Glomerular endothelial cell (primary cell): ENCODE results near the gene TMEM151A. TPM values are rescaled to one million over a fixed set of nuclear protein-coding genes. Genes with fewer than 3 reads are reported as not detected.
"Not testable (repeated sequence)": the region's sequence is repeated elsewhere in the genome, so short reads cannot be mapped to it uniquely, and the experiment has no call there.

Source experiments
- DNase-seq: peaks from one replicate; pipeline ENCODE4 v3.0.0-alpha.2; 2011; ENCODE audit warnings: low read depth, low spot score; ENCODE audit errors: extremely low read depth
- total RNA-seq: library from RNA; depleted of rRNA; stranded (reverse); fragments of >200 nt; gene quantifications from 2 replicates; pipeline ENCODE4 v1.2.3, GENCODE V29; 2015

Gene TMEM151A
- total RNA-seq, 1 donor from 2014 or later = 0.58 TPM

DNA sequence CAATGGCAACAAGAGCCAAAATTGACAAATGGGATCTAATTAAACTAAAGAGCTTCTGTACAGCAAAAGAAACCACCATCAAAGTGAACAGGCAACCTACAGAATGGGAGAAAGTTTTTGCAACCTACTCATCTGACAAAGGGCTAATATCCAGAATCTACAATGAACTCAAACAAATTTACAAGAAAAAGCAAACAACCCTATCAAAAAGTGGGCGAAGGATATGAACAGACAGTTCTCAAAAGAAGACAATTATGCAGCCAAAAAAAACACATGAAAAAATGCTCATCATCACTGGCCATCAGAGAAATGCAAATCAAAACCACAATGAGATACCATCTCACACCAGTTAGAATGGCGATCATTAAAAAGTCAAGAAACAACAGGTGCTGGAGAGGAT is 28.6 kb downstream of the TMEM151A start:
- DNase-seq = not testable (repeated sequence)

DNA sequence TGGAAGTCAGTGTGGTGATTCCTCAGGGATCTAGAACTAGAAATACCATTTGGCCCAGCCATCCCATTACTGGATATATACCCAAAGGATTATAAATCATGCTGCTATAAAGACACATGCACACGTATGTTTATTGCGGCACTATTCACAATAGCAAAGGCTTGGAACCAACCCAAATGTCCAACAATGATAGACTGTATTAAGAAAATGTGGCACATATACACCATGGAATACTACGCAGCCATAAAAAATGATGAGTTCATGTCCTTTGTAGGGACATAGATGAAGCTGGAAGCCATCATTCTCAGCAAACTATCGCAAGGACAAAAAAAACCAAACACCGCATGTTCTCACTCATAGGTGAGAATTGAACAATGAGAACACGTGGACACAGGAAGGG is 29.1 kb downstream of the TMEM151A start:
- DNase-seq = not testable (repeated sequence)

DNA sequence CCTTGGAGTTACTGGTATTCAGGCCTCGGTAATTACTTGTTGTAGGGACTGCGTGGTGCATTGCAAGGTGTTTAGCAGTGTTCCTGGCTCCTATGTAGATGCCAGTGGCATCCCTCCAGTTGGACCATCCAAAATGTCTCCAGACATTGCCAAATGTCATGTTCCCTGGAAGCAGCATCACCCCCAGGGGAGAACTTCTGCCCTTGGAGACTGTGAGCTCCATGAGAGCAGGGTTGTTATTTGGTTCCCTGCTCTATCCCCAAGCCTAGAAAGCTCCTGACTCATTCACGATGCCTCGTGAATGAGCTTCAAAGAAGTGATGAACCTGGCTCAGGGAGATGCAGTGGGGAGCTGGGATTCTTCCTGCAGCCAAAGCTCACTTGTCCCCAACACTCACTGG is 29.9 kb downstream of the TMEM151A start:
- DNase-seq = no peak

DNA sequence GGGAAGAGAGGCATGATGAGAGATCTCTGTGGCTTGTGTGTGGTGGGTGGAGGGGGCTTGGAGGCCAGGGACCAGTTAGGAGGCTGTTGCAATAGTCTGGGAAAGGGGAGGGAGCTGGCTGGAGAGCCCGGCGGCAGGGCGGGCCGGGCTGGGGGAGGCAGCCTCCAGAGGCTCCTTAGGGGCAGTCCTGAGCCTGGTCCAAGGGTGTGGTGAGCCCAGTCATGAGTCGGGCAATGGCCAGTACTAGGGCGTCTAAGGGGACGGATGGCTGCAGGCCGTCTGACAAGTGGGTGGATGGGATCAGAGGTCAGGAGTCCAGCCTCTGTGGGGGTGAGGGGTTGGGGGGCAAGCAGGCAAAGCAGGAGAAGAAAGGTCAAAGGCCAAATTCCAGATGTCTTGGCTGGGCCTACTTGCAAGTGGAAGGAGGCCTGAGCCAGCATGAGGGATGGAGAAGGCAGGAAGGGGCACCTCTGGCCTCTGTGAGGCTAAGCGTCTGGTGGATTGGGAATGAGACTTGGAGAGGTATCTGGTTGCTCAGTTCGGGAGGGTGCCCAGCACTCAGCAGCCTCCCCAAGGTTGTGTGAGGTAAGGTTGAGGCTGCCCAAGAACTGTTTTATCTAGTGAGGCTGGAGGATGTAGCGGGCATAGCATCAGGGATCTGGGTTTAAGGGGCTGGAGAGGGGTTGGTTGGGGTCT is 31.2 kb downstream of the TMEM151A start:
- no peak for DNase-seq

DNA sequence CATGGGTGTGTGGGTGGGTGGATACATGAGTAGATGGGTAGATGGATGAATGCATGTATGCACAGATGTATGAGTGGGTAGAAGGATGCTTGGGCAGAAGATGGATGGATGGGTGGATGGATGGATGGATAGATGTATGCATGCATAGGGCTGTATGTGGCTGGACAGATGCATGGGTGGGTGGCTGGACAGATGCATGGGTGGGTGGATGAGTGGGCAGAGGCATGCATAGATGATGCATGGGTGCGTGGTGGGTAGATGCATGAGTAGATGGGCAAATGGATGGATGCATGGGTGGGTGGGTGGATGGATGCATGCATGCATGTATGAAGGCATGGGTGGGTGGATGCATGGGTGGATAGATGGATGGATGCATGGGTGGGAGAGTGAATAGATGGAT is 32.0 kb downstream of the TMEM151A start:
- DNase-seq = no peak

DNA sequence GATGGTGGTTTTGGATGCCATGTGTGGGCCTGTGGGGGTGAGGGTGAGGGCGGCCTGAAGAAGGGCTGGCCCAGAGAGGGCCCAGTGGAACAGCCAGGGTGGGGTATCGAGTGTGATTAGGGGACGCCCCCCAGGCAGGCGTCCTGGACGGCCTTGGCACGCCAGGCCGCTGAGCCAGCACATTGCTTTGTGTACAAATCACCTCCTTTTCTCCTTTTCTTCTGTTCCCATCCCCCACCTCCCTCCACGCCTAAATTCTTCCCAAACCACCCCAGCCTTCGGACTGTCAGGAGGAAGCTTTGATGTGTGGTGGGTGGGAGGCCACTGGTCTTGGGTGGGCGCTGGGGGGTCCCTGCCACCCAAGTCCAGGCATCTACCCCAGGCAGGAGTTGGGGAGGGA is 33.0 kb downstream of the TMEM151A start:
- no peak for DNase-seq

DNA sequence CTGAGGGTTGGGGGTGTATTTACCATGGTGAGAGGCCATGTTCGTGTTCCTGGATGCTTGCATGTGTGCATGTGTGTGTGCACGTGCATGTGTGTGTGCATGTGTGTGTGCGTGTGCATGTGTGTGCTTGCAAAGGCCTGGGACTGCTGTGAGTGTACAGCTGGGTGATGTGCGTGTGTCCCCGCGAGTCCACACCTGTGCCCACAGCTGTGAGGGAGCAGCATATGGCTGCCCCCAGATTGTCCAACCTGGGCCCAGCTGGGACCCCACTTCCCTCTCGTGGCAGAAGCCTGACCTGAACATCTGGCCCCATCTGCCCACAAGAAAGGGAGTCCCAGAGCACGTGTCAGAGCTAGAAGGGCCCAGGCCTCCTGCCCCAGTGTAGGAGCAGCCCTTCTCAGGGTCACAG is 33.6 kb downstream of the TMEM151A start:
- DNase-seq = no peak

DNA sequence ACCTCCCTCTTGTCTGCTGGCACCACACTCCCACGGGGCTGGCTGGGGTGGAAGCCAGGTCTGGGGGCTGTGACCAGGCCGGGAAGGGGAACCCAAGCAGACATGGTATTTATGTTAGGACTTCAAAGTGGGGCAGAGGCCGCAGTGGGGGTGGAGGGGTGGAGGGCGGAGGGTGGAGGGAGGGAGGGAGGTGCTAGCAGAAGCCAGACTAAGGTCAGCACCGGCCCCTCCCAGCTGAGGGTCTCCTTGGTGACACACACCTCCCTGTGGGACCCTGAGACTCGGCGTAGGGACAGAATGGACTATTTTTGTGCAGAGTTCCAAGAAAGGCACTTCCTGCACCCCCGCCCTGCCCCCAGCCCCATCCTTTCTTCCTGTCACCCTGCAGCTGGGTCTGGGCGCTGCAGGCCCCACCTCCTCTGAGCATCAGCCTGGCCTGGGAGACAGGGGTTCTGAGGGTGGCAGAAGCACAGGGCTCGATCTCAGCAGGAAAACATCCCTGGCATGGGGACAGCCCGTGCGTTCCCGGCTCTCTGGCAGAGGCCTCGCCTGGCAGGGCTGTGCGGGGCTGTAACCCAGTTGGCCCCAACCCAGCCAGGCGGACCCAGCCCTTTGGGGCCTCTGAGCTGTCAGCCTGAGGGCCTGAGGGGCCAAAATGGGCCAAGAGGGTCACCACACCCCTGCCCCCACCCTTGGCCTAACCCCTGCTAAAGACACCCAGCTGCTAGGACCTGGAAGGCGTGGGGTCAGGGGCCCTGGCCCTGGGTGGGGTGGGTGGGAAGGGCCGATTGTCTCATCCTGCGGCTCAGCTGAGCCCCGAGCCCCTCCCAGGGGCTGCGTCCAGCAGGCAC is 34.8 kb downstream of the TMEM151A start:
- no peak for DNase-seq

DNA sequence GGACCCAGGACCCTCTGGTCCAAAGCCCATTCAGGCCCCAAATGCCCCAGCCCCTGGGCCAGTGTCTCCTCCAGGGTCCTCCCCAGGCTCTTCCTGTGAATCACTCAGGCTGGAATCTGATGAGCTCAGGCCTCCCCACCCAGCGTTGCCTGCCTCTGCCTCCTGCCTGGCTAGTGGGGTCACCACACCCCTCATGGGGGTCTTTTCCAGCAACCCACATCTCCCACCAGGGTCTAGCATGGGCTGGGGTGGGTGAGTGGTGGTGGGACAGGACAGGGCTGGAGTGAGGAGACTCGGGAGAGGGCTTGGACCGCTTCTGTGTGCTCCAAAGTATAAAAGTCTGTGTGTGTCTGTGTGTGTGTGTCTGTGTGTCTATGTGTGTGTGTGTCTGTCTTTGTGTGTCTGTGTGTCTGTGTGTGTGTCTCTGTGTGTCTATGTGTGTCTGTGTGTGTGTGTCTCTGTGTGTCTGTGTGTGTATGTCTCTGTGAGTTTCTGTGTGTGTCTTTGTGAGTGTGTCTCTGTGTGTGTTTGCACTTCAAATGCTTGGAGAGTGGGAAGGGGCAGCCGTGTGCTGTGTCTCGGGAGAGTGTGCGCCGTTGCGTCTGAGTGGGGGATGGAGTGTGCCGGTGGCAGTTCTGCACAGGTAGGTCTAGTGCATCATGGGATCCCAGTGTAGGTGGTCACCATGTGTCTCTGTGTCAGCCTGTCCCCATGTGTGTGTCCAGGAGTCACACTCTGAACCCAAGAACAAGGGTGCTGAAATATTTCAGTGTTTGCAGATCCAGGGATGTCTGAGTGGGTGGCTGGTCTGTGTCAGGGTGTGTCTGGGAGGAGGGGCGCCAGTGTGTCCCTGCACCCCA is 35.7 kb downstream of the TMEM151A start:
- no peak for DNase-seq

DNA sequence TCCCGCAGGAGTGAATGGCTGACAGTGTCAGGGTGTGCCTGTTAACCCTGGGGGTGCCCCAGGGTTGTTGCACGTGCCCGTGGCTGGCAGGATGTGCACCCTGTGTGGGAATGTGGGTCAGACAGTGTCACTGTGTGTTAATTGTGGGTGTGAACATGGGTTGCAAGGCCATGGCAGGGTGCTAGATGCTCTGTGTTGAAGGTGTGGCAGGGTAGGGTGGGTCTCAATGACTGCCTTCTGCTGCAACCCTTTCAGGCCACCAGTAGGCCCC is 36.3 kb downstream of the TMEM151A start:
- DNase-seq = no peak

DNA sequence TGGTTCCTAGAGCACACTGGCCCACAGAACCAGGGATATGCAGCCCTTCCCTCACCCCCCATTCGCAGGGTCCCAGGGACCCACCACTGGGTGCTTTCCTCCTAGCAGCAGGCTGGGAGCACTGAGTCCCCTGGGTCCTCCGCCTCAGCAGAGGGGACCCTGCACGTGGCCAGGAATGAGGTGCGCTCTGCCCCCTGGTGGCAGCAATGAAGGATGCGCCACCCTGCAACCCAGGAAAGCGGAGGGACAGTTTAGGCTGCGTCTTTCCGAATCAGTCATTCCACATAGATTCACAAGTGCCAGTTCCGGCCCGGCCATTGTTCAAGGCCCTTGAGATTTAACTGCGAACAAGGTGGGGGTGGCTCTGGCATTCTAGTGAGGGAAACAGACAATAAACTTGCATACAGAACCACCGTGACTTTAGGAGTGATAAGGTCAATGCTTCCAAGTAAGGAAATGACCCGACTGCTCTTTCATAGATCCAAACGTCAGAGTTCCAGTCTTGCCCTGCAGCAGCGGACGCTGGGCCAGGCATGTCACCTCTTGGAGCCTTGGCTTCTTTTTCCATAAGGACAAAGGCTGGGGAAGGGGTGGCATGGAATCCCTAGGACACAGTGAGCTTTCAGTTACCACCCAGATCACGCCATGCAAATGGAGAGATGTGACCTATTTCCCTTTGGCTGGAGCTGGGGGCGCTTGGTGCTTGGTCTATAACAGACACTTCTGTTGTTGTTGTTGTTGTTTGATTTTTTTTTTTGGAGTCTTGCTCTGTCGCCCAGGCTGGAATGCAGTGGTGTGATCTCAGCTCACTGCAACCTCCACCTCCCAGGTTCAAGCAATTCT is 36.8 kb downstream of the TMEM151A start:
- no peak for DNase-seq

DNA sequence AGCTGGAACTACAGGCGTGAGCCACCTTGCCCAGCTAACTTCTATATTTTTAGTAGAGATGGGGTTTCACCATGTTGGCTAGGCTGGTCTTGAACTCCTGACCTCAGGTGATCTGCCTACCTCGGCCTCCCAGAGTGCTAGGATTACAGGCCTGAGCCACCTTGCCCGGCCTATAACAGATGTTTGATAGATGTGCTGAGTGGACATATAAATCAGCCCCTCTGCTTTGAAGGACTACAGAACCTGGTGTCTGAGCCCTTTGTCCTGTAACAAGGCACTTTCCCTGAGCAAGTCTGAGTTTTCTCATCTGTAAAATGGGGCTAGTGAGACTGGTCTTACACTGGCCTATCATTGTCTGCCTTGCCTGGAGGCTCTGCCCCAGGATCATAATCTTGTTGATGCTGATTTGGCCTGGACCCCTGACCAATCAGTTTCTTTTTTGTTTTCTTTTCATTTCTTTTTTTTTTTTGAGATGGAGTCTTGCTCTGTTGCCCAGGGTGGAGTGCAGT is 37.5 kb downstream of the TMEM151A start:
- DNase-seq = no peak

DNA sequence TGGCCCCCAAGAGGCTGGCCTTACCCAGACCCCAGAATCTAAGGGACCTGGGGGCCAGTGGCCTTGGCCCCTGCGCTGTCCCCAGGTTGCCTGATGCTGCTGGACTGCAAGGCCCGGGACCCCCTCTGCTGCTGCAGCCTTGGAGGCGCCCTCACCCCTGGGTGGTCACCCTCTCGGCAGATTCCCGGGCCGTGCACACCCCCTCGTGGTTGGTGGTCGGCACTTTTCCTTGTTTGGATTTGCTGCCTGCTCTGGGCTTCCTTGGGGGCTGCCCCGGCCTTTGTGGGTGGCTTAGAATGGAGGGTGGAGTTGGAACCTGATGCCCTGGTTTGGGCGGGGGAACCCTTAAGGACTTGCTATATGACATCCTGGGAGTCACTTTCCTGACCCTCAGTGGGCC is 39.2 kb downstream of the TMEM151A start:
- no peak for DNase-seq

DNA sequence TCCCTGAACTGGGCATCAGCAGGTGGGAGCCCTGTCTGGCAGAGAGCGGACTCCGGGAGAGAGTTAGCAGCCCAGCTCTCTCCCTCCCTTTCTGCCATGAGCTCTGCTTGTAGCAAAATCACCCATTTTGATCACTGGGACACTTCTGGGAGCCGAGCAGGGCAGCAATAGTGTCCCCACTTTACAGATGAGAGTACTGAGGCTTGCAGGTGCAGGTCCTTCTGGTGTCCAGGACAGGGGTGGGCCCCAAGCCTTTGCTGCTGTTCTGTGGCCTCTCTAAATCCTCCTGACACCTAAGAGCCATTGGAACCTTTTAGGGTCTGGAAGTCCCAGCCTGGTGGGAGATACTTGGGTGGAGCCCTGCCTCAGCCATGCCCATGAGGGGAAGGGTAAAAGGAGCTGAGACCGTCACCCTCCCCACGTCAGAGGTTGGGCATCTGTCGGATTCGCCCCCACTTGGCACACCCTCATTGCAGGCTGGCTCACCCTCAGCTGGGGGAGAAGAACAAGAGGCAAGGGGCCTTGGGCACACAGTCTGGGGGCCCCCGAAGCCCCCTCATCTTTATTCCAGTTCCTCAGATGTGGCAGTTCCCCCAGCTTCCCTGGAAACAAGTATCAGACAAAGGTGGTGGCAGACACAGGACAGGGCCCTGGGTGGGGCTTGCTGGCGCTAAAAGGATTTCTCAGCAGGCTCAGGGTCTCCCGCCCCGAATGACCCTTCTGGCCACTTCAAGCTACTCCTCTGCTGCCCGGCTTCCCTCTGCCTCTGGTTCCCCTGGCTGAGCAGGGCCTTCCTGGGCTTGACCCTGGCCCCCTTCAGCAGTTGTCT is 40.1 kb downstream of the TMEM151A start:
- DNase-seq = no peak

DNA sequence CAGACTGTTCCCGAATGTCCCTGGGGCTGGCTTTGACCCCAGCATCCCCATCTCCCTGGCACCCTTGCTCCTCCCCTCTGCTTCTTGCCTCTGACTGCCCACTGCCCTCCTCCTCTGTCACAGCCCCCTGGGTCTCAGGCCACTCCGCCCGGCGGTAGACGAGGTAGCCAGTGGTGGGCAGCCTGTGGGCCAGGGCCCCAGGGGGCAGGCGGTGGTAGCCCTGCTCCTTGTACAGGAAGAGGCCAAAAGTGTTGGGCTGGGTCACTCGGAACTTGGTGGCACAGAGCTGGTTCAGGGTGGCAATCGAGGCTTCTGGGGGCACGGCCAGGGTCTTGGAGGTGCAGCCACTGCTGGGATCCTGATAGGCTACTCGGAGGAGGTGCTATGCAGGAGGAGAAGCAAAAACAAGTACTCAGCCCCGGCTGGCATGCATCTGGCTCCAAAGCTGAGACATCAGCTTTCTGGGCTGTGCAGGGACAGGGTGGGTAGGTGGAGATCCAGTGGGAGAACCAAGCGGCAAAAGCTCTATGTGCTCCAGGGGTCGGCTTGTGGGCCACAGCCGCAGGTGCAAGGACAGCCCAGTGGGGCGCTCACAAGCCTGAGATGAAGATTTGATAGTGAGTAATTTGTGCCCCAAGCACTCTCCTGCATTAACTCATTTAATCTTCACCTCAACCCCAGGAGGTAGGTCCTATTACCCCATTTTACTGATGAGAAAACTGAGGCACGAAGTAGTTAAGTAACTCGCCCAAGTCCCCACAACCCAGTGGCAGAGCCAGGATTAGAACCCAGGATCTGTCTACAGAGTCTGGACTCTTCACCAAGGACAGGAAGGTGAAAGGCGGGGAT is 40.9 kb downstream of the TMEM151A start:
- DNase-seq = no peak

DNA sequence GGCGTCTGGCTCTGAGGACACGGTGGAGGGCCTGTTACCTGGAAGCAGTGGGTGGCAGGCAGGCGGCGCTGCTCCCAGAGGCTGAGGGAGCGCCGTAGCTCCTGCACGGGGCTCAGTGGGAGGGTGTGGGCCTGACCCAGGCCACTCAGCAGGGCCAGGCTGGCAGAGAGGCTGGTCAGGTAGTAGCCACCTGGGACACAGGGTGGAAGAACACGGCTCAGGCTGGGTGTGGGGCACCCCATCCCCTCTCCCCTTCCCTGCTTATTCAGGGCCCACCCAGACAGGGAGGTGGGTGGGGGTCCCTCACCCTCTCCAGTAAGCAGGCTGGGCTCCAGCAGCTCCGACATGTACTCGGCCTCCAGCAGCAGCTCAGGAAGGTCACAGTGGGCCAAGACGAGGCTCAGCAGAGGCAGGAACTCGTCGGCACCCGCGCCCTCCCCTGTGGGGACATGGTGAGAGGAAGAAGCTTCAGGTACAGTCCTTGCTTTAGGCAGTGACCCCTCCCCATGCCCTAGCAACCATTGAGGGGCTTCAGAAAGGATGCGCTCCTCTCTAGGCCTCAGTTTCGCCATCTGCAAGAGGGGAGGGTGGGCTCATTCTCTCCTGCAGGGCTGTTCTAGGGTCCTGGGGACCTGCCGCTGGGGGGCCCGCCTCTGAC is 41.7 kb downstream of the TMEM151A start:
- DNase-seq = no peak

DNA sequence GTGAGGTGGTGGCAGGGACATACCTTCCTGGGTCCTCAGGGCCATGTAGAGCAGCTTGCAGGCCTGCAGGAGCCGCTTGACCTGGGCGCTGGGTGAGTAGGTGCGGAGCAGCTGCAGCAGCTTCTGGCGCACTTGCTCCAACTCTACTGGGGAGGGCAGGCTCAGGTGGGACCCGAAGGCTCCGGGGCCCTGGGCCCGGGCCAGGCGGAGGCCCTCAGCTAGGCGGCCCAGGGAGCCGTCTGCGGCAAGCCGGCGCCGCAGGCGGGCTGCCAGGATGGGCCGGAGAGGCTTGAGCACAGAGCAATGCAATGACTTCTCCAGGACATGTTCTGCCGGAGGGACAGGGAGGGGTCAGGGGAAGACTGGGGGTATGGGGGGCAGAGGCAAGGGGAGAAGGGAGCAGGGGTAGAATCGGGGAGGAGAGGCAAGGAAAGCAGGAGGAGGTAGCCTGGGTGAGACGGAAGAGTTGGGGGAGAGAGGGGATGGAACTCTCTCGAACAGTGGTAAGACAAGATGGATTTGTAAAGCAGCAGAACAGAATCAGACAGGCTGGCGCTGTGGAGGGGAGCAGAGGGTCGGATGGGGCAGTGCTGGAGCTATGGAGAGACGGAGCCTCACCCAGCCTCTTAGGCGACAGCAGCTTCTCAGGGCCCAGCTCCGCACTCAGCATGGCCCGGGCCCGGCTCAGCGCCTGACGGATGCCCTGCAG is 42.4 kb downstream of the TMEM151A start:
- DNase-seq = no peak
